Measurements from ENCODE around the gene JPT2. TPM values are rescaled to one million over a fixed set of nuclear protein-coding genes. Genes with fewer than 3 reads are reported as not detected.

The JPT2 gene
- total RNA-seq, 2 experiments from 2014 or later = 56.5 to 65.2 TPM

DNA sequence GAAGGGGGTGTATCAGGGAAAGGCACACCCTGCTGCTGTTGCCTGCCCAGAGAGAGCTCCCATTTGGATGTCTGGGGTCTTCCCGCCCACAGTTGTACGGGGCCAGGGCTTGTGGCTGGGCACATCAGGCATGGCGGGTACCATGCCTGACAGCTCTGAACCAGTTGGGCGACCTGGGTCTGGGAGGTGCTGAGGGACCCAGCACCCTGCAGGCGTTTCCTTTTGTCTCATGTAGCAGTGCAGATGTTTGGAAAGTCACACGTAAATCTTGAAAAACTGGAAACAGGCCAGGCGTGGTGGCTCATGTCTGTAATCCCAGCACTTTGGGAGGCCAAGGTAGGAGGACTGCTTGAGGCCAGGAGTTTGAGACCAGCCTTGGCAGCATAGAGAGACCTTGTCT, 8.4 kb upstream of the JPT2 start:
- Mint-ChIP-seq H3K36me3 (ENCODE audit: low read depth) (peaks cover 41% of the 10 kb centered on the region), H3K9me3 (no peaks in the 10 kb centered on the region), H3K4me3 (no peak overlapping the region), H3K27ac (no peak overlapping the region), H3K4me1 (no peaks in the 10 kb centered on the region), H3K27me3 (no peaks in the 10 kb centered on the region)
- CTCF ChIA-PET = no interaction called here
- DNase-seq = no peak
- POLR2A ChIA-PET = no interaction called here

GRCh38 chr16:1670371-1670770, 7.7 kb upstream of the JPT2 start:
- no peak for DNase-seq
- ChIA-PET CTCF (no interaction called here), POLR2A (no interaction called here)
- no peaks in the 10 kb centered on the region for H3K9me3 Mint-ChIP-seq
- H3K36me3 Mint-ChIP-seq (ENCODE audit: low read depth) = peaks cover 41% of the 10 kb centered on the region
- H3K4me3 Mint-ChIP-seq = no peak overlapping the region
- no peaks in the 10 kb centered on the region for H3K27me3 Mint-ChIP-seq
- no peak overlapping the region for H3K27ac Mint-ChIP-seq
- no peaks in the 10 kb centered on the region for H3K4me1 Mint-ChIP-seq

DNA sequence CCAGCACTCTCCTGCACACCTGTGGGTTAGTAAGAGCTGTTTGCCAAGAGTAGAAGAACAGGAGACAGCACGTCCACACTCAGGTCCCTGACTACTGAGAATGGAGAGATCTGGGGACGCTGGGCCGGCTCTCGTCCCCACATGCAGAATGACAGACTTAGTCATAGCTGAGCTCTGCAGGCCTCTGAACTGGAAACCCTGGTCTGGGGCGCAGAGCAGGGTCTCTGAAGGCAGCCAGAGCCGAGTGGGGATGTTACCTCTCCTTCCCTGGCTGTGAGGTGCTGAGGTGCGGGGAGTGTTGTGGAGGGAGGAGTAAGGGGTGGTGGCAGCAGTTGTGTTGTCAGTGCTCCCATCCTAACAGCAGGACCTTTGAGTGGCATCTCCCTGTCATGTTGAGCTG, 7.2 kb upstream of the JPT2 start:
- Mint-ChIP-seq H3K4me3 (no peak overlapping the region), H3K9me3 (no peaks in the 10 kb centered on the region), H3K27me3 (no peaks in the 10 kb centered on the region), H3K4me1 (no peaks in the 10 kb centered on the region), H3K27ac (no peak overlapping the region), H3K36me3 (ENCODE audit: low read depth) (peaks cover 44% of the 10 kb centered on the region)
- CTCF ChIA-PET = no interaction called here
- no peak for DNase-seq
- POLR2A ChIA-PET = no interaction called here

DNA sequence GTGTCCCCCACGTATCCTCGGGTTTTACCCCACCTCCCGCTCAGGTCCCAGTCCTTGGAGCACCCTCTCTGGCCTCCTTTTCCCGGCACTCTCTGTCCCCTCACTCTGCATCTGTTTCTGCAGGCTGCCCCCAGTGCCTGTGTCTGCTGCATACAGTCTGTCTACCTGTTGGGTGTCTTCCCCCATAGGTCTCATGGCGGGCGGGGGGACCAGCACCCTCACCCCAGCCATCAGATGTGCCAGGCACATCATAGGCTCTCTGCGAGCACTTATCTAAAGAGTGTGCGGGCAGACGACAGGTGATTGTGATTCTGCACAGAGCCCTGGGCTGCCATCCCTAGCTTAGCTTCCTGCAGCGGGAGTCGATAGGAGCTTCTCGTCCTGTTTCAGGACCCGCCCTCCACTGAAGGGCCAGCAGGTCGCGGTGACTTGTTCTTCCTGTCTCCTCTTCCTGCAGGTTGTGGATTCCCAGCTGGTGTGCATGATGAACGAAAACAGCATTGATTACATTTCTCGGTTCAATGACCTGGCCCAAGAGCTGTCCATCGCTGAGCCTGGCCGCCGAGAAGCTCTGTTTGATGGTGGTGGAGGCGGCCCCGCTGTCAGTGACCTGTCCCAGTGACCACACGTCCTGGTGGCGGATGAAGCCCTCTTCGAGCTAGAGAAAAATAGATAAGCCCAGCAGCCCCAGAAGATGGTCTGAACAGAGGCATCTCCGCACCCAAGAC, 4.5 kb upstream of the JPT2 start:
- DNase-seq = no peak
- CTCF ChIA-PET = interaction anchor here (0.6 kb wide), 1 partner anchor 9 kb away, joined by 3 read pairs; no protein-coding TSS in a partner anchor
- Mint-ChIP-seq H3K27me3 (no peaks in the 10 kb centered on the region), H3K4me1 (peaks cover 13% of the 10 kb centered on the region), H3K36me3 (ENCODE audit: low read depth) (peaks cover 44% of the 10 kb centered on the region), H3K9me3 (no peaks in the 10 kb centered on the region), H3K27ac (no peak overlapping the region), H3K4me3 (no peak overlapping the region)
- POLR2A ChIA-PET = no interaction called here

DNA sequence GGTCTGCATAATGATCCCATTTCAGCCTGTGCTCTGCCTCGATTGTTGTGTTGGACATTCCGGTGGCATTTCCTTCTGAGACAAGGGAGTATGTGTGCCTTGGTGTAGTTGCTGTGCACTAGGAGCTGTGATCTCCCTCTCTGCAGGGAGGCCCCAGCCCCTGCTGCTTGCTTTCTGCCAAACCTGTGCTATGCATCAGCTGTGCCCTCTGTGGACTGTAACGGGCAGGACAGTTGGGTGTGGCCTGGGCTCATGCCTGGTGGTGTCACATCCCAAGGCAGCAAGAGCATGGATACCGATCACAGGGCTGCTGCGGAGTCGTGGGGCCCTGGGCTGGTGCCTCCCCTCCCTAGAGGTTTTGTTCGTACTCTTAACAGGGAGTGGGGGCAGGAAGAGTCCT, 3.8 kb upstream of the JPT2 start:
- H3K4me1 Mint-ChIP-seq = peaks cover 20% of the 10 kb centered on the region
- ChIA-PET POLR2A (no interaction called here), CTCF (no interaction called here)
- DNase-seq = no peak
- no peak overlapping the region for H3K4me3 Mint-ChIP-seq
- peaks cover 40% of the 10 kb centered on the region for H3K36me3 Mint-ChIP-seq (ENCODE audit: low read depth)
- H3K9me3 Mint-ChIP-seq = no peaks in the 10 kb centered on the region
- no peaks in the 10 kb centered on the region for H3K27me3 Mint-ChIP-seq
- H3K27ac Mint-ChIP-seq = no peak overlapping the region

DNA sequence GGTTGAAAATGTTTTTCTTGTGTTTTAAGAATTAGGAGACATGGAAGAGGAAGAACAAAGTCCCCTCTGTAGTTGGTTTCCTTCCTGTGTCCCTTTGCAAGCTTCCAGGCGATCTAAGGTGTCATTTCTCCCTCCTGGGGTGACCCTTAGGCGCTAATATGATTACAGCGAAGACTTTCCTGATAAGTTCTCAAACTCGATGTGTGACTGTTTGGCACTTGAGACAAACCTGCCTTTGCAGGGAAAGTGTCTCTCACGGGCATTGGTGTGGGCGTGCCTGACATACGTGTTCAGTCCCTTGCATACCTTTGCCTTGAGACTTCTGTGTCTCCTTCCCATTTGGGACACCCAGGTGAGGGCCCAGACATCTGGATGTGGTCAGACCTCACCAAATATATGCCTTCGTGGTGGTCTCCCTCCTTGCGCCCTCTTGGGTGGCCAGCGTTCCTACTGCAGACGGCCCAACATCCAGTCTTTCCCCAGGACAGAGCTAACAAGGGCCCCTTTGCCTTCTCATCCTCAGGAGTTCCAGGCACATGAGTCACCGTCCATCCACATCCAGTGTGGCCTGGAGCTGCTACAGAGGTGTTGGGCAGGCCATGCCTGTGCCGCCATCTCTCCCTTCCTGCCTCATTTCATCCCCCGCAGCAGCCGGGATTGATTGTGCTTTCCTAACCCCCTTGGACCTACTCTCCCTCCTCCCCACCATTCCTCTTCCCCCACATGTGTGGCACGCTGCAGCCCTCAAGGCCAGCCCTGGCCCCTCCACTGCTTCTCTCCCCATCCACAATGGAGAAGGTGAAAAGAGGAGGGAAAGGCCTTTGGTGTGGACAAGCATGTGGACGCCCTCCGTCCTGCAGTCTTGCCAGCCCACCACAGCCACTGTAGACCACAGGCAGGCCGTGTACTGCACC, 3.1 kb upstream of the JPT2 start:
- no peaks in the 10 kb centered on the region for H3K9me3 Mint-ChIP-seq
- POLR2A ChIA-PET = no interaction called here
- CTCF ChIA-PET = interaction anchor here (0.6 to 2.0 kb wide), 5 partner anchors 7 to 211 kb away, joined by 3 to 11 read pairs (median 3); partner anchors contain the start of gene MAPK8IP3
- peak overlapping the region; percentile 19 for H3K27ac Mint-ChIP-seq
- peaks cover 24% of the 10 kb centered on the region for H3K4me1 Mint-ChIP-seq
- no peak for DNase-seq
- peaks cover 40% of the 10 kb centered on the region for H3K36me3 Mint-ChIP-seq (ENCODE audit: low read depth)
- H3K4me3 Mint-ChIP-seq = no peak overlapping the region
- no peaks in the 10 kb centered on the region for H3K27me3 Mint-ChIP-seq

DNA sequence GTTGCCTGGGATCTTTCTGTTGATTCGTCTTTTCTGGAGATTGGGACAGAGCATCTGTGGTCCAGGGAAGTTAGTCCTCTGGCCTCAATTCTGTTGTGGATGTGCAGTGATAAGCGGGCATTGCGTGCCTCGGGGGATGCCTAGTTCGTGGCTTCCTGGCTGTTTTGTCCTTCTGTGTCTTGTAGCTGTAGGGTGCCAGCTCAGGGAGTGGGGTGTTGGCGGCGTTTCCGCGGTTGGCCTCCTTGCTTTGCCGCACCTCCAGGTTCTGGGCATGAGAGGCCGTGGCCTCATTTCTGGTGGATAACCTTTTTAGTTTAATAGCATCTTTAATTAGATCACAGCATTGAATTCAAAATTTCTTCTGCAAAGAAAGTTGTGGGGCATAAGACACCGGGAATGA, 1.4 kb upstream of the JPT2 start:
- no peak overlapping the region for H3K4me3 Mint-ChIP-seq
- POLR2A ChIA-PET = interaction anchor here (0.5 kb wide), 1 partner anchor 183 kb away, joined by 4 read pairs; the partner anchor contains the start of gene TELO2
- H3K36me3 Mint-ChIP-seq (ENCODE audit: low read depth) = peaks cover 38% of the 10 kb centered on the region

DNA sequence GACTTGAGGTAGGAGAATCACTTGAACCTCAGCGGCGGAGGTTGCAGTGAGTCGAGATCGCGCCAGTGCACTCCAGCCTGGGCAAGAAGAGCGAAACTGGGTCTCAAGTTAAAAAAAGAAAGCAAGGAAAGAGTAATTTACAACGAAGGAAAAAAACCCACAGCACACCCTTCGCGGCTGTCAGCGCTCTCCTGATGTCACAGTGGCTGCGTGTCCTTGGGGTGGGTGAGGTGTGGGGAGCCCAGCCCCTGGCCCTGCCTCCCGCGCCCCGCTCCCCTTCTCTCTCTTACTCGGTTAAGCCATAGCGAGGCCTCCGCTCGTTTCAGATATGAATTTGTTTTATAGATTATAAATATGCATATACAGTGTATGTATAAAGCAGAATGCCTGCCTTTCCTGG, 740 bp upstream of the JPT2 start:
- Mint-ChIP-seq H3K27ac (no peak overlapping the region), H3K27me3 (no peaks in the 10 kb centered on the region), H3K36me3 (ENCODE audit: low read depth) (peaks cover 33% of the 10 kb centered on the region), H3K9me3 (no peaks in the 10 kb centered on the region), H3K4me1 (peaks cover 43% of the 10 kb centered on the region), H3K4me3 (peak overlapping the region; percentile 42)
- no peak for DNase-seq
- ChIA-PET CTCF (interaction anchor here (0.6 to 3.1 kb wide), 3 partner anchors 28 to 41 kb away, joined by 3 to 13 read pairs (median 11); partner anchors contain the start of gene MAPK8IP3), POLR2A (interaction anchor here (0.5 to 1.2 kb wide), 3 partner anchors 25 to 184 kb away, joined by 3 to 7 read pairs (median 4); partner anchors contain the start of genes MAPK8IP3 and TELO2)

More for the DNA sequence above, 1.4 kb upstream of the JPT2 start:
- no peak for DNase-seq
- CTCF ChIA-PET = interaction anchor here (1.4 to 2.0 kb wide), 2 partner anchors 25 to 29 kb away, joined by 3 to 11 read pairs; partner anchors contain the start of gene MAPK8IP3
- H3K4me1 Mint-ChIP-seq = peaks cover 41% of the 10 kb centered on the region
- H3K27me3 Mint-ChIP-seq = no peaks in the 10 kb centered on the region
- no peak overlapping the region for H3K27ac Mint-ChIP-seq
- H3K9me3 Mint-ChIP-seq = no peaks in the 10 kb centered on the region

- POLR2A ChIA-PET = interaction anchor here (1.2 kb wide), 1 partner anchor 27 kb away, joined by 7 read pairs; the partner anchor contains the start of gene MAPK8IP3
- no peaks in the 10 kb centered on the region for H3K9me3 Mint-ChIP-seq
- H3K27me3 Mint-ChIP-seq = no peaks in the 10 kb centered on the region
- H3K4me3 Mint-ChIP-seq = peak overlapping the region; percentile 82
- H3K4me1 Mint-ChIP-seq = peaks cover 43% of the 10 kb centered on the region
- peaks cover 26% of the 10 kb centered on the region for H3K36me3 Mint-ChIP-seq (ENCODE audit: low read depth)
- H3K27ac Mint-ChIP-seq = peak overlapping the region; percentile 84
- DNase-seq = peak; percentile 44
- CTCF ChIA-PET = interaction anchor here (0.7 to 3.1 kb wide), 3 partner anchors 26 to 253 kb away, joined by 3 to 13 read pairs (median 3); partner anchors contain the start of gene MAPK8IP3
Measured at GRCh38 chr16:1678500-1679098, 520 bp downstream of the JPT2 start.

GRCh38 chr16:1680361-1680760, 2.3 kb downstream of the JPT2 start:
- Mint-ChIP-seq H3K27ac (no peak overlapping the region), H3K4me3 (peak overlapping the region; percentile 16), H3K36me3 (ENCODE audit: low read depth) (peaks cover 14% of the 10 kb centered on the region), H3K4me1 (peaks cover 46% of the 10 kb centered on the region), H3K9me3 (no peaks in the 10 kb centered on the region), H3K27me3 (no peaks in the 10 kb centered on the region)
- POLR2A ChIA-PET = no interaction called here
- CTCF ChIA-PET = interaction anchor here (1.2 to 3.1 kb wide), 2 partner anchors 26 to 43 kb away, joined by 3 to 13 read pairs; partner anchors contain the start of gene MAPK8IP3
- no peak for DNase-seq

GRCh38 chr16:1681032-1681431, 3.0 kb downstream of the JPT2 start:
- H3K27me3 Mint-ChIP-seq = no peaks in the 10 kb centered on the region
- H3K4me3 Mint-ChIP-seq = no peak overlapping the region
- no peak overlapping the region for H3K27ac Mint-ChIP-seq
- H3K9me3 Mint-ChIP-seq = no peaks in the 10 kb centered on the region
- no peak for DNase-seq
- peaks cover 46% of the 10 kb centered on the region for H3K4me1 Mint-ChIP-seq
- peaks cover 16% of the 10 kb centered on the region for H3K36me3 Mint-ChIP-seq (ENCODE audit: low read depth)
- POLR2A ChIA-PET = no interaction called here
- CTCF ChIA-PET = interaction anchor here (1.2 kb wide), 1 partner anchor 43 kb away, joined by 3 read pairs; no protein-coding TSS in a partner anchor

DNA sequence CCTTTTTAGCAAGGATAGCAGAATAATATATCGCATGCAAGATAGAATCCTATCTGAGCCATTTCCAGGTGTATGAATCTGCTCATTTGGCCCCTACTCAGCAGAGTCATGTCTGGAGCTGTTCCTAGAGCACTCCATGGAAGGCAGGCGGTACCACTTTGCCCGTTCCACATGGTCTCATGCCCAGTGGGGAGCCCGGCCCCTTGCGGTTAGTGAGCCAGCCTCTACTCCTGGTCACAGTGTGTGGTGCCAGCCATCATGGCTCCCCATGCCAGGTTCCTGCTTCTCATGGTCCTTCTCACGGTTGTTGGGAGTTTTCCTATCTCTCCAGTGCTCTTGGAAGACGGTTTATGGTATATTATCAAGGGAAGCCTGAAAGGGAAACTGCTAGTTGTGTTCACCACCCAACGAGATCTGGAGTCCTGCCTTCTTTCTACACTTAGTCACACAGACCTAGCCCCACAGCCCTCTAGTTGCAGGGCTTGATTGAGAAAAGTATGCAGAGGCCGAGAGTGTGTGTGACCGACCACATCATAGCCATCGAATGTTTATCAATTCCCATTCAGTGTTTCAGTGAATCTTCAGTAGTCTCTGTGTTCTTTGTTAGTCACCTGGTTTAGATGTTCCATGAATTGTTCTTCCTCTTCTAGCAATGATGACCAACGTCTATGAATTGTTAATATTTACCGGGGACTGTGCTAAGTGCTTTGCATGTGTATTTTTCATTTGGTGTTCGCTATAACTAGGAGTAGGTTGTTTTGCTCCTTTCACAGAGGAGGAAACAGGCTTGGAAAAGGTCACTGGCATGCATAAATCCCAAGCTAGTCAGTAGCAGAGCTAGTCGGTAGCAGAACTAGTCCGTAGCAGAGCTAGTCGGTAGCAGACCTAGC, 9.6 kb downstream of the JPT2 start:
- Mint-ChIP-seq H3K9me3 (no peaks in the 10 kb centered on the region), H3K4me1 (peaks cover 7% of the 10 kb centered on the region), H3K4me3 (no peak overlapping the region), H3K27ac (no peak overlapping the region), H3K27me3 (no peaks in the 10 kb centered on the region), H3K36me3 (ENCODE audit: low read depth) (peaks cover 28% of the 10 kb centered on the region)
- ChIA-PET CTCF (interaction anchor here (1.2 kb wide), 1 partner anchor 18 kb away, joined by 3 read pairs; the partner anchor contains the start of gene MAPK8IP3), POLR2A (no interaction called here)
- no peak for DNase-seq

All from activated CD4-positive, alpha-beta T cell treated with anti-CD3 and anti-CD28 coated beads, Interleukin-2, amount 10 ng/mL, durations not matched to agents 7 days and 5 days (primary cell).